Nephron (organoid): ENCODE measurements around the gene MGAT5.

Experiments used
- H3K27ac Mint-ChIP-seq, 3 experiments: 2 replicates each; pipeline ENCODE4 v1.8.0; 2020; ENCODE audit warnings: mixed read lengths in 3 of 3, mild to moderate bottlenecking in 2 of 3, moderate library complexity in 1 of 3
- H3K27me3 Mint-ChIP-seq: 2 replicates; pipeline ENCODE4 v1.8.0; 2021; ENCODE audit warnings: low read depth, mild to moderate bottlenecking, moderate library complexity, mixed read lengths
- H3K36me3 Mint-ChIP-seq: 2 replicates; pipeline ENCODE4 v1.8.0; 2020; ENCODE audit warnings: low read depth, mixed read lengths
- H3K4me1 Mint-ChIP-seq: 2 replicates; pipeline ENCODE4 v1.8.0; 2020; ENCODE audit warnings: mixed read lengths
- H3K4me3 Mint-ChIP-seq, 3 experiments: 2 replicates each; pipeline ENCODE4 v1.8.0; 2020; ENCODE audit warnings: mild to moderate bottlenecking in 3 of 3, mixed read lengths in 3 of 3, moderate library complexity in 2 of 3
- H3K9me3 Mint-ChIP-seq: 2 replicates; pipeline ENCODE4 v1.8.0; 2020; ENCODE audit warnings: mixed read lengths
- CTCF ChIP-seq, 3 experiments: fragments of 200-600 bp; sonication (generic); IDR thresholded peaks; one replicate each; pipeline ENCODE4 v1.5.0; 2021; ENCODE audit warnings: antibody characterized with exemption in 3 of 3; ENCODE audit not compliant: unreplicated experiment in 3 of 3

The MGAT5 gene

DNA sequence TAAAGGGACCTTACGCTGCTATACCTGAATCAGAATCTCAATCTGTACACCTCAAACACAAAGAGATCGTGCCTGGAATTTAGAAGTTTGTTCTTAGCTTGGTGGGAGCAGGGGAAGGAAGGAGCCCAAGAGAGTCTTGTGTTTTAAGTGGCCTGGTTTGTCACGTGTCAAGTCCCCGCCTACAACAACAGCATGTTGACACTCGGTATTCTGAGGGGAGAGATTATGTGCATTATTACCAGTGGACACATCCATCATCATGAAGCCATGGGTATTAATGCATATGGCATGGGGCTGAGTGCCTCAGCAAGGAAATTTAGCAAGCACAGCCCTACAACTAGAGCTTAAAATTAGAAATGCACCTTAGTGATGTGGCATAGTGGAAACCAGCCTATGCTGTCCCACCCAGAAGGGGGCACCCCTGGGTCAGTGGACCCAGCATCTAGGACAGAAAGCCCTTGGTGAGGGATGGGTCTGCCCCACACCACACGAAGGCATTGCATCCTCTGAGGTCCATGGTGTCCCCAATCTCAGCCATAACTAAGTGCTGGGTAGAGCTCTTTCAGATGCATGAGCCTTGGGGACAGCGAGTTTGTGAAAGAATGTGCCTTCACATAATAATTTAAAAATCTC is 138.7 kb downstream of the MGAT5 start:
- Mint-ChIP-seq H3K9me3 (no peaks in the 10 kb centered on the region), H3K36me3 (peaks cover 3% of the 10 kb centered on the region), H3K27me3 (no peaks in the 10 kb centered on the region), H3K27ac (peak overlapping the region in 2 of 3 experiments; percentile 72 to 79), H3K4me1 (peaks cover 27% of the 10 kb centered on the region), H3K4me3 (no peak overlapping the region)
- TF ChIP-seq CTCF (IDR thresholded peaks at IDR 0.05; ENCODE audit: unreplicated experiment in 3 of 3): no peak

DNA sequence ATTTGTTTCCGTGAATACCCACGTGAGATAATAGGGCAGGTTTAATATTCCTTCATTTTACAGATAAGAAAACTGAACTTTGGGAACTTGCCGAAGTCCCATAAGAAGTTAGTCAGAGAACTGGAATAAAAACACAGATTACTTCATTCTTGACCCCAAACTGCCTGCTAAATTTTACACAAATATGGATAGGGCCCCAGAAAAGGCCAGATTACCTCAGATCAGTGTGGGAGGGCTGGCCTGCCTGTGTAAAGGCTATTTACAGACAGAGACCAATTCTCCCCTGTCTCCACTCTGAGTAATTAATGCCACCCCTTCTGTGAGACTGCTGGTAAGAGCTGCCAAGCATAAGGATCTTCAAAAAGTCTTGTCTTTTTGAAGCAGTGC is 139.2 kb downstream of the MGAT5 start:
- peaks cover 3% of the 10 kb centered on the region for H3K36me3 Mint-ChIP-seq
- no peak overlapping the region for H3K4me3 Mint-ChIP-seq
- no peaks in the 10 kb centered on the region for H3K9me3 Mint-ChIP-seq
- H3K27me3 Mint-ChIP-seq: no peaks in the 10 kb centered on the region
- H3K27ac Mint-ChIP-seq: peak overlapping the region; percentile 14 to 79 (median 72)
- H3K4me1 Mint-ChIP-seq: peaks cover 27% of the 10 kb centered on the region
- TF ChIP-seq CTCF (IDR thresholded peaks at IDR 0.05; ENCODE audit: unreplicated experiment in 3 of 3): no peak

DNA sequence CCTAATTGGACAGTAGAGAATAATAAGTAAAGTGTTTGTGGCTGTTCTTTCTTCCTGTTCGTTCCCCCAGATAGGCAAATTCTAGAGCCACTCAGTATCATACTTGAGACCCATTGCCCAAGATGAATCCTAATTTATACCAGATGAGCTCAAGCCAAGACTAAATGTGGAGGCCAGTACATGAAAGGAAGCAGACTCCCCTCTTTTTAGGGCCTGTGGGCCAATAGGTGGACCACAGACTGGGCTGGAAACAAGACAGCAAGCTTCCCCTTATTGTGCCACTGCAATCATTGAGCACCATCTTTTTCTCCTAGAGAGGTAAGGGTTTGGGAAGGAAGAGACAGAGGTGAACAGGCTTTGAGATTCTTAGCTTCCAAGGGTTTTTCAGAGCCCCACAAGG is 141.9 kb downstream of the MGAT5 start:
- Mint-ChIP-seq H3K36me3 (peaks cover 3% of the 10 kb centered on the region), H3K9me3 (no peaks in the 10 kb centered on the region), H3K27me3 (no peaks in the 10 kb centered on the region), H3K27ac (no peak overlapping the region), H3K4me1 (peaks cover 27% of the 10 kb centered on the region), H3K4me3 (no peak overlapping the region)
- no peak for TF ChIP-seq CTCF (IDR thresholded peaks at IDR 0.05; ENCODE audit: unreplicated experiment in 3 of 3)

DNA sequence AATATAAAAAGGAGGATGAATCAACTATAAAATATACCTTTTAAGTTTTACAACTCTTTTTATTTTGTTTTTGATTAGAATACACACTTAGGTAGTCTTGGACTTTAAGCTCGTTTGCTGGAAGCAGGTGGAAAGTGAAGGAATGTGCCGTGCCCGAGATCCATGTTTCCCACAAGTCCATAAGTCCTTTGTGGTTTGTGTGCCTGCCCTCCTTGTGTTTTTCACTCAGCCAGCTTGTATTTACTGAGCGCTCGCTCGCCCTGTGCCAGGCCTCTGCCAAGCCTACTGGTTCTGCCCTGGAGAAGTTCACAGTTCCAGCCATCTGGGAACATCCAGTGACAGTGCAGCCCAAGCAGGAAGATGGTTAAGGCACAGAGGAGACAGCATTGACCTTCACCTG is 142.6 kb downstream of the MGAT5 start:
- peaks cover under 1% of the 10 kb centered on the region for H3K36me3 Mint-ChIP-seq
- no peak overlapping the region for H3K27ac Mint-ChIP-seq
- peaks cover 32% of the 10 kb centered on the region for H3K4me1 Mint-ChIP-seq
- no peaks in the 10 kb centered on the region for H3K27me3 Mint-ChIP-seq
- H3K9me3 Mint-ChIP-seq: no peaks in the 10 kb centered on the region
- no peak for TF ChIP-seq CTCF (IDR thresholded peaks at IDR 0.05; ENCODE audit: unreplicated experiment in 3 of 3)
- no peak overlapping the region for H3K4me3 Mint-ChIP-seq

- Mint-ChIP-seq H3K27ac (no peak overlapping the region), H3K4me3 (no peak overlapping the region), H3K27me3 (no peaks in the 10 kb centered on the region), H3K36me3 (no peaks in the 10 kb centered on the region), H3K4me1 (peaks cover 32% of the 10 kb centered on the region), H3K9me3 (no peaks in the 10 kb centered on the region)
- no peak for TF ChIP-seq CTCF (IDR thresholded peaks at IDR 0.05; ENCODE audit: unreplicated experiment in 3 of 3)
These were observed 143.4 kb downstream of the MGAT5 start for GRCh38 chr2:134397146-134397896.

- Mint-ChIP-seq H3K4me3 (no peak overlapping the region), H3K9me3 (no peaks in the 10 kb centered on the region), H3K4me1 (peaks cover 30% of the 10 kb centered on the region), H3K27me3 (no peaks in the 10 kb centered on the region), H3K36me3 (peaks cover 1% of the 10 kb centered on the region), H3K27ac (no peak overlapping the region)
- no peak for TF ChIP-seq CTCF (IDR thresholded peaks at IDR 0.05; ENCODE audit: unreplicated experiment in 3 of 3)
These were observed 144.4 kb downstream of the MGAT5 start for GRCh38 chr2:134398300-134398699.
